GM12872 (cell line): ENCODE data around the gene ZBTB49.

Source experiments
- TF ChIP-seq, protein P1 (sequence below): IDR thresholded peaks from 3 replicates; pipeline ENCODE4 v1.5.1; 2011; ENCODE audit warnings: low read depth, mild to moderate bottlenecking, low read length, moderate library complexity; ENCODE audit not compliant: insufficient read depth

Gene ZBTB49

DNA sequence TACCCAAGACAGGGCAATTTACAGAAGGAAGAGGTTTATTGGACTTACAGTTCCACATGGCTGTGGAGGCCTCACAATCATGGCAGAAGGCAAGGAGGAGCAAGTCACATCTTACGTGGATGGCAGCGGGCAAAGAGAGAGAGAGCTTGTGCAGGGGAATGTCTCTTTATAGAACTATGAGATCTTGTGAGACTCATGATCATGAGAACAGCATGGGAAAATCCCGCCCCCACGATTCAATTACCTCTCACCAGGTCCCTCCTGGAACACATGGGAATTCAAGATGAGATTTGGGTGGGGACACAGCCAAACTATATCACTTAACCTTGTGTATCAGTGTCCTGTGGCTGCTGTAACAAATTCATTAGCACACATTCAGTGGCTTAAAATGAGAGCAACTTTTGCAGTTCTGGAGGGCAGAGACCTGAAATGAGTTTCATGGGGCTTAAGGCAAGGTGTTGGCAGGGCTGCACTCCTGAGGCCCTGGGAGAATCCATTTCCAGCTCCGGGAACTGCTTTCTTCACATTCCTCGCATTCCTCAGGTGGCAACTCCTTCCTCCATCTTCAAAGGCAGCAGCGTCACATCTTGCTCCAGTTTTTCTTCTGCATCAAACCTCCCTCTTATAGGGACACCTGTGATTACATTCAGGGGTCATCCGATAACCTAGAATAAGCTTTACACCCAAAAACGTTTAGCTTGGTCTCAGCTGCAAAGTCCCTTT lies 74.6 kb downstream of the ZBTB49 start:
- TF ChIP-seq, protein P1, sequence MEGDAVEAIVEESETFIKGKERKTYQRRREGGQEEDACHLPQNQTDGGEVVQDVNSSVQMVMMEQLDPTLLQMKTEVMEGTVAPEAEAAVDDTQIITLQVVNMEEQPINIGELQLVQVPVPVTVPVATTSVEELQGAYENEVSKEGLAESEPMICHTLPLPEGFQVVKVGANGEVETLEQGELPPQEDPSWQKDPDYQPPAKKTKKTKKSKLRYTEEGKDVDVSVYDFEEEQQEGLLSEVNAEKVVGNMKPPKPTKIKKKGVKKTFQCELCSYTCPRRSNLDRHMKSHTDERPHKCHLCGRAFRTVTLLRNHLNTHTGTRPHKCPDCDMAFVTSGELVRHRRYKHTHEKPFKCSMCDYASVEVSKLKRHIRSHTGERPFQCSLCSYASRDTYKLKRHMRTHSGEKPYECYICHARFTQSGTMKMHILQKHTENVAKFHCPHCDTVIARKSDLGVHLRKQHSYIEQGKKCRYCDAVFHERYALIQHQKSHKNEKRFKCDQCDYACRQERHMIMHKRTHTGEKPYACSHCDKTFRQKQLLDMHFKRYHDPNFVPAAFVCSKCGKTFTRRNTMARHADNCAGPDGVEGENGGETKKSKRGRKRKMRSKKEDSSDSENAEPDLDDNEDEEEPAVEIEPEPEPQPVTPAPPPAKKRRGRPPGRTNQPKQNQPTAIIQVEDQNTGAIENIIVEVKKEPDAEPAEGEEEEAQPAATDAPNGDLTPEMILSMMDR: no peak

GRCh38 chr4:4368809-4369580 lies 78.9 kb downstream of the ZBTB49 start:
- TF ChIP-seq, protein P1: no peak
